IMR-90 (cell line): ENCODE results near the gene LNP1. TPM values are rescaled to one million over a fixed set of nuclear protein-coding genes. Genes with fewer than 3 reads are reported as not detected.

Experiments used
- ATAC-seq: fragments of 200-7000 bp; cut with Tn5 transposase; 2 replicates; pipeline ENCODE4 v1.9.1; 2020; ENCODE audit warnings: low read depth, mild to moderate bottlenecking, moderate library complexity
- BruUV-seq: library from RNA; stranded (reverse); fragments of 400-500 nt; replicated peaks from 2 replicates; lab custom pipeline; 2021; lab: Mats Ljungman, UMichigan
- CTCF ChIA-PET: fragments of 300-600 bp; formaldehyde crosslinking; extraction: SDS; loops from one replicate; lab custom pipeline; 2021; ENCODE audit warnings: antibody characterized with exemption; lab: Yijun Ruan, JAX
- POLR2A ChIA-PET: fragments of 300-600 bp; sonication (Branson Sonifier 250); formaldehyde crosslinking; loops from one replicate; lab custom pipeline; 2022; ENCODE audit warnings: antibody characterized with exemption; ENCODE audit not compliant: unreplicated experiment; lab: Charles Lee
- DNase-seq: peaks from one replicate; pipeline ENCODE4 v3.0.0; 2013
- H2AFZ ChIP-seq: replicated peaks from 2 replicates; pipeline ENCODE3; 2013; ENCODE audit warnings: low read length, mild to moderate bottlenecking; ENCODE audit not compliant: poor library complexity
- H2AK5ac ChIP-seq: 2 replicates; pipeline ENCODE4 v1.6.1; 2013; ENCODE audit warnings: low read depth, low read length, inconsistent platforms
- H2AK9ac ChIP-seq: replicated peaks from 2 replicates; pipeline ENCODE3; 2013; ENCODE audit warnings: mild to moderate bottlenecking, low read depth, low read length, moderate library complexity; ENCODE audit not compliant: poor library complexity
- H2BK120ac ChIP-seq: 2 replicates; pipeline ENCODE4 v1.6.1; 2013; ENCODE audit warnings: low read depth, low read length, inconsistent platforms
- H2BK15ac ChIP-seq: 3 replicates; pipeline ENCODE4 v1.6.1; 2013; ENCODE audit warnings: low read depth, low read length, inconsistent platforms
- H2BK20ac ChIP-seq: 2 replicates; pipeline ENCODE4 v1.6.1; 2013; ENCODE audit warnings: low read depth, mild to moderate bottlenecking, inconsistent platforms, low read length, moderate library complexity
- H2BK5ac ChIP-seq: 2 replicates; pipeline ENCODE4 v1.6.1; 2013; ENCODE audit warnings: mild to moderate bottlenecking, low read depth, low read length, inconsistent platforms; ENCODE audit not compliant: poor library complexity, severe bottlenecking
- H3K14ac ChIP-seq: replicated peaks from 2 replicates; pipeline ENCODE4 v1.6.1; 2013; ENCODE audit warnings: low read depth, low read length, inconsistent platforms
- H3K18ac ChIP-seq: 2 replicates; pipeline ENCODE4 v1.6.1; 2013; ENCODE audit warnings: low read depth, low read length, control low read depth
- H3K23ac ChIP-seq: 2 replicates; pipeline ENCODE4 v1.6.1; 2013; ENCODE audit warnings: low read depth, low read length, inconsistent platforms
- H3K27ac ChIP-seq: 2 replicates; pipeline ENCODE4 v1.5.1; 2013; ENCODE audit warnings: mild to moderate bottlenecking, control low read depth, low read length; ENCODE audit not compliant: insufficient read depth
- H3K27me3 ChIP-seq: 2 replicates; pipeline ENCODE4 v1.6.1; 2013; ENCODE audit warnings: low read length; ENCODE audit not compliant: control insufficient read depth, insufficient read depth
- H3K36me3 ChIP-seq: 2 replicates; pipeline ENCODE4 v1.6.1; 2013; ENCODE audit warnings: low read length, mixed read lengths; ENCODE audit not compliant: control insufficient read depth, insufficient read depth
- H3K4ac ChIP-seq: 2 replicates; pipeline ENCODE4 v1.6.1; 2013; ENCODE audit warnings: low read depth, low read length, inconsistent platforms
- H3K4me1 ChIP-seq: 2 replicates; pipeline ENCODE4 v1.6.1; 2013; ENCODE audit warnings: low read length, mixed read lengths; ENCODE audit not compliant: control insufficient read depth, insufficient read depth
- H3K4me2 ChIP-seq: 2 replicates; pipeline ENCODE4 v1.6.1; 2013; ENCODE audit warnings: low read depth, mild to moderate bottlenecking, control low read depth, low read length, moderate library complexity
- H3K4me3 ChIP-seq: 2 replicates; pipeline ENCODE4 v1.5.1; 2013; ENCODE audit warnings: low read depth, mild to moderate bottlenecking, control low read depth, low read length, moderate library complexity; ENCODE audit not compliant: insufficient read depth
- H3K56ac ChIP-seq: 2 replicates; pipeline ENCODE4 v1.6.1; 2013; ENCODE audit warnings: low read length, inconsistent platforms; ENCODE audit not compliant: insufficient read depth; ENCODE audit errors: extremely low read depth
- H3K79me1 ChIP-seq, 2 experiments: 2 replicates each; pipeline ENCODE4 v1.6.1; 2013; ENCODE audit warnings: low read length in 2 of 2, inconsistent platforms in 1 of 2, low read depth in 1 of 2
- H3K9ac ChIP-seq: 2 replicates; pipeline ENCODE4 v1.6.1; 2013; ENCODE audit warnings: low read depth, low read length, control low read depth
- H3K9me1 ChIP-seq: 2 replicates; pipeline ENCODE4 v1.6.1; 2013; ENCODE audit warnings: low read length, inconsistent platforms; ENCODE audit not compliant: insufficient read depth
- H3K9me3 ChIP-seq: 2 replicates; pipeline ENCODE4 v1.6.1; 2013; ENCODE audit warnings: low read length; ENCODE audit not compliant: control insufficient read depth, insufficient read depth
- H4K20me1 ChIP-seq: 2 replicates; pipeline ENCODE4 v1.6.1; 2013; ENCODE audit warnings: low read length, inconsistent platforms; ENCODE audit not compliant: insufficient read depth
- H4K5ac ChIP-seq: 2 replicates; pipeline ENCODE4 v1.6.1; 2013; ENCODE audit warnings: mild to moderate bottlenecking, low read depth, low read length, control low read depth
- H4K8ac ChIP-seq, 2 experiments: 2 replicates each; pipeline ENCODE4 v1.6.1; 2013; ENCODE audit warnings: low read depth in 2 of 2, low read length in 2 of 2, control low read depth in 1 of 2, inconsistent platforms in 1 of 2
- H4K91ac ChIP-seq: 2 replicates; pipeline ENCODE4 v1.6.1; 2013; ENCODE audit warnings: low read depth, low read length, inconsistent platforms; ENCODE audit not compliant: insufficient read depth
- BHLHE40 ChIP-seq: fragments of 150-350 bp; IDR thresholded peaks from 2 replicates; pipeline ENCODE4 v1.6.1; 2016; ENCODE audit warnings: mild to moderate bottlenecking, low read depth, low read length
- CEBPB ChIP-seq: IDR thresholded peaks from 2 replicates; pipeline ENCODE4 v1.6.1; 2012; ENCODE audit warnings: low read depth, low read length, improper control_type of control experiment
- CHD1 ChIP-seq: IDR thresholded peaks from 2 replicates; pipeline ENCODE4 v1.6.1; 2012; ENCODE audit warnings: low read depth, low read length, improper control_type of control experiment
- CTCF ChIP-seq: conservative IDR thresholded peaks from 2 replicates; pipeline ENCODE4 v1.5.1; 2012; ENCODE audit warnings: mild to moderate bottlenecking, low read depth, low read length, improper control_type of control experiment
- ELK1 ChIP-seq: fragments of 150-350 bp; IDR thresholded peaks from 2 replicates; pipeline ENCODE4 v1.6.1; 2016; ENCODE audit warnings: low read depth, mild to moderate bottlenecking, low read length, moderate library complexity, borderline replicate concordance
- FOS ChIP-seq: fragments of 150-350 bp; IDR thresholded peaks from 2 replicates; pipeline ENCODE4 v1.6.1; 2016; ENCODE audit warnings: low read depth, low read length
- MAZ ChIP-seq: IDR thresholded peaks from 2 replicates; pipeline ENCODE4 v1.6.1; 2012; ENCODE audit warnings: low read depth, mild to moderate bottlenecking, low read length, improper control_type of control experiment, moderate library complexity, borderline replicate concordance
- MXI1 ChIP-seq: IDR thresholded peaks from 2 replicates; pipeline ENCODE4 v1.6.1; 2012; ENCODE audit warnings: low read depth, mild to moderate bottlenecking, low read length, moderate library complexity, borderline replicate concordance
- NFE2L2 ChIP-seq: fragments of 150-350 bp; IDR thresholded peaks from 2 replicates; pipeline ENCODE4 v1.6.1; 2016; ENCODE audit warnings: low read depth, mild to moderate bottlenecking, low read length
- POLR2A ChIP-seq: IDR thresholded peaks from 2 replicates; pipeline ENCODE4 v1.6.1; 2012; ENCODE audit warnings: mild to moderate bottlenecking, low read depth, low read length
- RAD21 ChIP-seq: IDR thresholded peaks from 2 replicates; pipeline ENCODE4 v1.6.1; 2012; ENCODE audit warnings: low read length, improper control_type of control experiment
- RCOR1 ChIP-seq: IDR thresholded peaks from 2 replicates; pipeline ENCODE4 v1.6.1; 2012; ENCODE audit warnings: mild to moderate bottlenecking, low read length, improper control_type of control experiment; ENCODE audit not compliant: insufficient replicate concordance
- RFX5 ChIP-seq: IDR thresholded peaks from 2 replicates; pipeline ENCODE4 v1.8.0; 2012; ENCODE audit warnings: low read depth, mild to moderate bottlenecking, low read length, moderate library complexity
- SMC3 ChIP-seq: fragments of 150-350 bp; IDR thresholded peaks from 2 replicates; pipeline ENCODE4 v1.6.1; 2016; ENCODE audit warnings: low read depth, mild to moderate bottlenecking, antibody characterized with exemption, low read length, moderate library complexity
- USF2 ChIP-seq: fragments of 150-350 bp; IDR thresholded peaks from 2 replicates; pipeline ENCODE4 v1.6.1; 2017; ENCODE audit warnings: mild to moderate bottlenecking, antibody characterized with exemption, low read length, low read depth
- WGBS, 2 experiments: methylation state at CpG; one replicate each; pipeline versions ENCODE4 v1.1.5 to v1.1.7; 2013; ENCODE audit warnings: missing lambda C conversion rate in 2 of 2; ENCODE audit not compliant: insufficient read length in 1 of 2; ENCODE audit errors: extremely low coverage in 2 of 2; 5-methylcytosine and 5-hydroxymethylcytosine counted together
- dilution Hi-C: fragments of 300-500 bp; cut with HindIII; formaldehyde crosslinking; loops from one replicate; pipeline ENCODE4 v1.14.3; 2018; ENCODE audit warnings: low sequenced_read_pairs; ENCODE audit not compliant: unreplicated experiment
- in situ Hi-C: fragments of 300-500 bp; cut with MboI; formaldehyde crosslinking; loops from 3 replicates; pipeline ENCODE4 v1.14.3; 2019; ENCODE audit warnings: low sequenced_read_pairs, inconsistent platforms, mixed read lengths
- intact Hi-C: fragments of 100-400 bp; cut with micrococcal nuclease; formaldehyde crosslinking; loops from 2 replicates; pipeline ENCODE4 v1.10.0; 2022
- polyA plus RNA-seq, 3 experiments: library from polyadenylated mRNA; depleted of rRNA; stranded (reverse); fragments of >200 nt; gene quantifications; 2 replicates each; pipeline ENCODE4 v1.2.3, GENCODE V29; 2012; ENCODE audit warnings: low replicate concordance in 1 of 3
- total RNA-seq: library from RNA; depleted of rRNA; stranded (reverse); fragments of >200 nt; gene quantifications from 2 replicates; pipeline ENCODE4 v1.2.3, GENCODE V29; 2012

LNP1 gene
- total and polyA plus RNA-seq, 2 of the 4 experiments (the other 2 are of a cell fraction) = 2.2 to 2.4 TPM

GRCh38 chr3:100399341-100400071, 1.8 kb upstream of the LNP1 start:
- 40% methylated on average over 4 of the region's 9 CpGs; no CpG with 5 or more reads in 1 of the 2 experiments for WGBS, 2 experiments
- no peak overlapping the region for H4K5ac ChIP-seq
- H3K14ac ChIP-seq = no peak overlapping the region
- H4K20me1 ChIP-seq = peaks cover 26% of the 10 kb centered on the region; the same call in 1 of the 2 replicates
- CTCF ChIA-PET = no interaction called here
- no peak overlapping the region for H3K18ac ChIP-seq
- in situ Hi-C loops (no loop called here), intact Hi-C loops (loop anchor here (5.0 kb wide), 2 partner anchors 93 to 317 kb away; partner anchors contain the start of gene TMEM45A), dilution Hi-C loops (no loop called here)
- no peak overlapping the region for H2BK20ac ChIP-seq
- H3K23ac ChIP-seq = peak overlapping the region; percentile 61; the same call in 1 of the 2 replicates
- peak overlapping the region; percentile 1; the same call in 1 of the 2 replicates for H3K56ac ChIP-seq
- no peak overlapping the region for H3K27ac ChIP-seq
- no peak overlapping the region for H2AK9ac ChIP-seq
- H4K91ac ChIP-seq = no peak overlapping the region
- H3K4me3 ChIP-seq = peak overlapping the region; percentile 60
- peaks cover 0 to 42% of the 10 kb centered on the region in 2 experiments; a peak in 2 of 4 replicates for H3K79me1 ChIP-seq
- ATAC-seq = no peak
- BruUV-seq = TSS peak; percentile 32
- H2BK5ac ChIP-seq = no peak overlapping the region
- H3K4me2 ChIP-seq = peak overlapping the region; percentile 96
- H3K4ac ChIP-seq = no peak overlapping the region
- no peak overlapping the region for H2BK15ac ChIP-seq
- H3K36me3 ChIP-seq = no peaks in the 10 kb centered on the region
- POLR2A ChIA-PET = no interaction called here
- H3K4me1 ChIP-seq = no peaks in the 10 kb centered on the region
- no peak overlapping the region for H2AK5ac ChIP-seq
- no peaks in the 10 kb centered on the region; the same call in 1 of the 2 replicates for H3K9me1 ChIP-seq
- DNase-seq = no peak
- H3K9me3 ChIP-seq = no peaks in the 10 kb centered on the region
- no peaks in the 10 kb centered on the region for H3K27me3 ChIP-seq
- peak overlapping the region; percentile 74; the same call in 1 of the 2 replicates for H3K9ac ChIP-seq
- no peak overlapping the region for H4K8ac ChIP-seq
- H2AFZ ChIP-seq = no peak overlapping the region
- H2BK120ac ChIP-seq = no peak overlapping the region
- TF ChIP-seq CTCF = no peak
- TF ChIP-seq BHLHE40 = no peak
- no peak for TF ChIP-seq CEBPB
- no peak for TF ChIP-seq MXI1
- TF ChIP-seq RFX5 = no peak
- TF ChIP-seq ELK1 = no peak
- TF ChIP-seq FOS = no peak
- no peak for TF ChIP-seq USF2
- TF ChIP-seq RCOR1 = no peak
- TF ChIP-seq POLR2A = no peak
- no peak for TF ChIP-seq CHD1
- TF ChIP-seq SMC3 = no peak
- TF ChIP-seq MAZ = no peak
- TF ChIP-seq NFE2L2 = no peak
- no peak for TF ChIP-seq RAD21
